HG02938 (cell line): ENCODE data around the gene HEATR3.
"Not testable (repeated sequence)": the region's sequence is repeated elsewhere in the genome, so short reads cannot be mapped to it uniquely, and the experiment has no call there.

Source experiments
- ATAC-seq: cut with Tn5 transposase; IDR thresholded peaks from one replicate; pipeline ENCODE4 v1.9.1; 2021; ENCODE audit warnings: mild to moderate bottlenecking, moderate library complexity; ENCODE audit not compliant: unreplicated experiment

The HEATR3 gene

DNA sequence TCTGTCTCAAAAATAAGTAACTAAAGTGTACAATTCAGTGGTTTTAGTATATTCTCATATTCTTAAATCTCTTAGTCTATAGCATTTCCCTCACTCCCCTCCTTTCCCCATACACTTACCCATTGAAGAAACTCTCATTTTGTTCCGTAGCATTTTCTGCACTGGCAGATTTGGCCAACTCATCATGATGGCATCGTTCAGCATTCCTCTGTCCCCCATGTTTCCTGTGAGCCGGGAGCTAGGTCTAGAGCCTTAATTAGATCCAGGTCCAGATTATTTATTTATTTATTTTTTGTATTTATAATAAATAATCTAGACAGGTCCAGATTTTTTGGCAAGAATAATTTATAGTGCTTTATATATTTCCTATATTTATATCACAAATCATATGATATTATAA lies 31.0 kb downstream of the HEATR3 start:
- ATAC-seq, result no peak

DNA sequence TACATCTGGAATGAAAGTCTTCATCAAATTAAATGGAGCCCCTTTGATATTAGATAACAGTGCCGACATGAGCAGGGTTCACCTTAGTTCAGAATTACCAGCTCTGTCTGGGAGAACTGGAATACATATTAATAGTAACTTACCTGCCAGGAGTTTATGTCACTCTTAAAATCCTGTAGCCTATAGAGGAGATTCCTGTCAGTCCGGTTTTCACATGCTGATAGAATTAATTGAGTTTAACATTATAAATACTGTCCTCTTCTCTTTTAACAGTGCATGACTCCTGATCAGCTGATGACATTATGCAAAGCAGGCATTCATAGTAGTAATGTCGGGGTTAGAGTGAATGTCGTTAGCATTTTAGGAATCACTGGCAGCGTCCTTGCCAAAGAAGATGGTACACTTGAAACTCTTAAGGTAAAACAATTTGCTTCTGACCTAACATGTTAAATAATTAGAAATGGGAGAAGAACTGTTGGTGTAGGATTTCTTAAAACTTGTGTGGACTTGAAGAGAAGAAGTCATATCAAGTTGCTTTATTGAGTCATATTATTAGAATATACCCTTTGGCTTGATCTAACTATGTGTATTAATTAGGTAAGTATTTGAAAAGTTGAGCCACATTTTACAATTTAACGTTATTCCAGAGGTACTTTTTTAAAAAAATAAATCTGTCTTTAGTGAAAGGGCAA lies 34.3 kb downstream of the HEATR3 start:
- no peak for ATAC-seq

DNA sequence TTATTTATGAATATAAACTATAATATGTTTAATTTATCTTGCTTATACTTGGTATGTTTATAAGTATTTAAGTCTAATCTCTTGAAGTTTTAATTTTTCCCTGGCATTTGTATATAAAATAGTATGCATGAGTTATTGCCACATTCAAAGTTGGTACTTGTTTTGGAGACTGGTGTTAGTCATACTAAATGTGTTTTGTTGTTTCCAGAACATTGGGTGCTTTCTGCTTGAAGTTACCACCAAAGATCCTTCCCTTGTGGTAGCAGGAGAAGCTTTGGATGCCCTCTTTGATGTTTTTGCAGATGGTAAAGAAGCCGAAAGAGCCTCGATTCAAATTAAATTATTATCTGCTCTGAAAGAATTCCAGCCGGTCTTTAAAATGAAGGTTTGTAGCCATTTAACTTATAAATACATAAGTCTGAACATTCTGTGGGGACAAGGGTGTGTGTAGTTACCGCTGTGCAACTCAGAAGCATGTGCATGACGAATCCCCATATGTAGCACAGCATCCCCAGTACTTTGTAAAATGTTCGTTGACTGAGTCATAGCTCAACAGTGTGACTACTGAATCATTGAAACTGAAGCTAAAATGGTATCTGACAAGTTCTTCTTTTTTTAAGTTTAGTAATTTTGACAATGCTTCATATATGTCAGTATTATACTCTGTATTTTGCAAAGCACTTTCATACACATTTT lies 36.4 kb downstream of the HEATR3 start:
- peak; percentile 73 for ATAC-seq

DNA sequence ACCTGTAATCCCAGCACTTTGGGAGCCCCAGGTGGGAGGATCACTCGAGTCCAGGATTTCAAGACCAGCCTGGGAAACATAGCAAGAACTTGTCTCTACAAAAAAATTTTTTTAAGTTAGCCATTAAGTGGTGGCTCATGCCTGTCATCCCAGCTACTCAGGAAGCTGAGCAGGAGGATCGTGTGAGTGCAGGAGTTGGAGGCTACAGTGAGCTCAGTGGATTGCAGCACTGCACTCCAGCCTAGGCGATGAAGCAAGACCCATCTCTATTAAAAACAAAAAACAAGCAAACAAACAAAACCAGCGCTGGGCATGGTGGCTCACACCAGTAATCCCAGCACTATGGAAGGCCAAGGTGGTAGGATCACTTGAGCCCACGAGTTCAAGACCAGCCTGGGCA lies 38.0 kb downstream of the HEATR3 start:
- no peak for ATAC-seq

DNA sequence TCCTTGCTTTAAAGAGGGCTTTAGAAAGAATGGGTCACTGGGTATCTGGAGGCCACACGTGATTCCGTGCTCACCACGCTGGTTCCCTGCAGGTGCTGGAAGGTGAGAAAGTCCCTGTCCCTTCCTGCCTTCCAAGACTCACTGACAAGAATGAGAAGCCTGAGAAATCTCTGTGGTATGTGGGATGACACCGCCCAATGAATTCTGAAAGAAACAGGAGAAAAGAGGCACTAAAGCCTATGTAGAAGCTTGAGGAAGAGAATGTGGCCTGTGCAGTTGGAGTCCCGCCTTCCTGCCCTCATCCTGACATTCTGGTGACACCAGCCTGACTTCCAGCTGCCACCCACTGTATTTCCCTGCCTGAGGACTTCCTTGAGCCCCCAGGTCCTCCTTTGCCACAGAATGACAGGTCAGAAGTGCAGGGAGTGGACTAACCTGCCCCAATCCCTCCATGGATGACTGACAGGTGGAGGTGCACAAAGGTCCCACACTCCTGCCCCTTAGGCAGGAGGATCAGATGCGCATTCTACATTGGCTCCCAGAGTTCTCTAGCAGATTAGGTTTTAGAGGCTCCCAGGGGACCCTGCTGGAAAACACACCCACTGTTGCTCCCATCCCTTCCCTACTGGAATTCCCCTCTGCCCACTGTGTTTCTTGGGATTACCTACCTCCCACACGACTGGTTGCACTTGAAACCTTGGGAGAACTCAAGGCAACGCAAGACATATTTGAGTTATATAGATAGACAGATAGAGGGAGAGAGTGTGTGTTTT lies 48.8 kb downstream of the HEATR3 start:
- ATAC-seq, result no peak

DNA sequence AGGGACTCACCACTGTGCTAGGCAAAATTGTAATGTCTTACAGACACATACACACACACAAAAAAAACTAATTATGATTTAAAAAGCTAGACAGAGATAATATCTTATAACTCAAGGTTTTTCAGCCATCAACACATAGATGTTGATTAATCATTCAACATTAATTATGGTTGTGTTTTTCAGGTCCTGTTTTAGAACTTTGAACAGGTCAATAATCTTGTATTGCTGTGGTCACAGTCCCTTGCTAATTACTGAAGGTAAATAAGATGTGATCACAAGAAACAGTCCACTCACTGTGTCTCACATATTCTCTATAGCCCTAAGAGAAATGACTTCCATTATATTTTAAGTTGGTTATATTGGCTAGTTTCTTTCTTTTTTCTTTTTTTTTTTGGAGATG lies 54.9 kb downstream of the HEATR3 start:
- no peak for ATAC-seq

DNA sequence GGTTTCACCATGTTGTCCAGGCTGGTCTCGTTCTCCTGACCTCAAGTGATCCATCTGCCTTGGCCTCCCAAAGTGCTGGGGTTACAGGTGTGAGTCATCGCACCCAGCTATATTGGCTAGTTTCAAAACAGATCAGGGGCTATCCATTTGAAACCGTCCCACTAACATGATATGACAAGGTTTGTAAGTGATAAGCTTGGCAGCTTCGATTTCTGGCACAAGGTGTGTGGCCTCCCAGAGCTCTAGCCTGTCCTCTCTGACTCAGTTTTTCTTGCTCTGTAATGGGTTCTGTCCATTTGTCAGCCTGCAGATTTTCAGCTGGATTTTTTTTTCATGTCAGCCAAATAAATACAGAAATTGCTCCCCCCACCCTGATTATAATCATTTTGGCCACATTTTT lies 55.5 kb downstream of the HEATR3 start:
- ATAC-seq, result peak; percentile 65

DNA sequence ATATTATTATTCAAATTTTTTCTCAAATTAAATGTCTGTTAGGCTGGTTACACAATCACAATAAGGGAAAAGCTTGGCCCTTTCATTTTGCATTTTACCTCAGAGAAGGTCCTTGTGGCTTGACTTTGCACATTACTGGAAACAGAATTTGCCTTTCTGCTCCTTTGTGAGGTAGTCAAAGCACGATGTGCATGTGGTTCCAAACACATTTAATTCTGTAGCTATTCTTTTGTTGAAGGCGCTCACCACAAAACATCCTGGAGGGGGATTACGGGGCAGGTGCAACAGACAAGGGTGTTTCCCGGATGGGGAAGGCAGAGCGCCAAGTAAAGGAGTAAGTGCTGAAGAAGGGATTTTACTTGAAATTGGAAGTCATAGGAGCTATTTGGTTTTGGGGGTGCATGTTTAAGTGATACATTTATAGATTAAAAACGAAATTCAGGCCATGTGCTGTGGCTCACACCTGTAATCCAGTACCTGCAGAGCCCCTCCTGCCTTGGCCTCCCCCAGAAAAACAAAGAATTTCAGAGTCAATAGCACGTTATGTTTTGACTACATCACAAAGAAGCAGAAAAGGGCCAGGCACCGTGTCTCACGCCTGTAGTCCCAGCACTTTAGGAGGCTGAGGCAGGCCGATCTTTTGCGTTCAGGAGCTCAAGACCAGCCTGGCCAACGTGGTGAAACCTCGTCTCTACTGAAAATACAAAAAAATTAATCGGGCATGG lies 56.1 kb downstream of the HEATR3 start:
- peak; percentile 60 for ATAC-seq

DNA sequence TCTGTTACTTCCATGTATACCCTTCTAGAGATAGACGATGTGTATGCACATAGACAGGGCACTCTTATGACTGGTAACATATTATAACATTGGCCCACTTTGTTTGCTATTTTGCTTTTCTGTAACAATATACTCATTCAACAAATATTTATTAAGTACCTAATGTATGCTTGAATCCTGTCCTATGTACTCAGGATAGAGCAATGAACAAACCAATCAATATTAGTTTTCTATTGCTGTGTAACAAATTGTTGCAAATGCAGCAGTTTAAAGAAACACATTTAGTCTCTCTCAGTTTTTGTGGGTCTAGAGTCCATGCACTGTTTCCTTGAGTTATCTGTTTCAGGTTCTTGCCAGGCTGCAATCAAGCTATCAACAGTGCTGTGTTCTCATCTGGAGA lies 57.6 kb downstream of the HEATR3 start:
- ATAC-seq, result no peak

DNA sequence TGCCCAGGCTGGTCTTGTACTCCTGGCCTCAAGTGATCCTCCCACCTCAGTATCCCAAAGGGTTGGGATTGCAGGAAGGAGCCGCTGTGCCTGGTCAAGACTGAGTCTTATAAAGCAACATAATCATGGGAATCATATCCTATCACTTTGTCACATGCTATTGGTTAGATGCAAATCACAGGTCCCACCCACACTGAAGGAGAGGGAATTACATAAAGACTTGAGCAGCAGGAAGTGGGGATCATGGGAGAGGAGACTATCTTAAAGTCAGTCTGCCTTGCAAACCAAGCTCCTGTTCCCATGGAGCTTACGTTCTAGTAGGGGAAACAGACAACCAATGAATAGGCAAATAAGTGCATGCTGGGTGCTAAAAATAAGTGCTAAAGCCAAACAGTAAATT lies 59.0 kb downstream of the HEATR3 start:
- ATAC-seq, result no peak

DNA sequence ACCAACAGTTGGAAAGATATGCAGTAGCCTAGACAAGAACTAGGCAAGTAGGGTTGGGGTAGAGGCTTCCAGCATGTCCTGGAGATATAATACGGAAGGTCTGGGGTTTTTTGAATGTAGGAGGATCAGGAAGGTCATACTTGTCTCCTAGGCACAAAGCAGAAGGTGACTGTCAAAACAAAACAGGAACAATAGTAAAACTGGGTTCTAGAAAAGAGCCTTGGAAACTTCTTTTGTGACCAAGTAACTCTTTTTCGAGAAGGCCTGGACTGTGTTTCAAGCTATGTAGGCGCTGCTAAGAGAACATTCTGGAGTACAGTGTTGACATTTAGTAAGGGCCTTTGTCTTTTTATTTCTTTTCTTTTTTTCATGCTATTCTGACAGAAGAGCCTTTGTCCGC lies 60.4 kb downstream of the HEATR3 start:
- no peak for ATAC-seq

DNA sequence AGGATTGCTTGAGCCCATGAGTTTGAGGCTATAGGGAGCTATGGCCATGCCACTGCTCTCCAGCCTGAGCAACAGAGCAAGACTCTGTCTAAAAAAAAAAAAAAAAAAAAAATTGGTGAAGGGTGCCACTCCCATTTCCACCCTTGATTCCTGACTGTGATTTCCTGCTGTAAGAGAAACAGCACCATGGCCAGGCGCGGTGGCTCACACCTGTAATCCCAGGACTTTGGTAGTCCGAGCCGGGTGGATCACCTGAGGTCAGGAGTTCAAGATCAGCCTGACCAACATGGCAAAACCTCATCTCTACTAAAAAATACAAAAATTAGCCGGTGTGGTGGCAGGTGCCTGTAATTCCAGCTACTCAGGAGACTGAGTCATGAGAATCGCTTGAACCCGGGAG lies 66.8 kb downstream of the HEATR3 start:
- ATAC-seq, result not testable (repeated sequence)

DNA sequence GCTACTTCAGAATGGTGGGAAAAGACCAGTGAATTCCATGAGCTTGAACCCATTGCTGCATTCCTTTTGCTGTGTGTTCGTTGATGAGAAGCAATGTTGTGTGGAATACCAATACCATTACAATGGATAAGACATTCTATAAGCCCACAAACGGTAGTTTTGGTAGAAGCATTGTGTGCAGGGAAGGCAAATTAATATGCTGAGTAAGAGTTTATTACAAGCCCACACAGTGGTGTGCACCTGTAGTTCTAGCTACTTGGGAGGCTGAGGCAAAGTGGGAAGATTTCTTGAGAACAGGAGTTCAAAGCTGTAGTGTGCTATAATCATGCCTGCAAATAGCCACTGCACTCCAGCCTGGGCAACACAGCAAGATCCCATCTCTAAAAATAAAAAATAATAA lies 67.4 kb downstream of the HEATR3 start:
- no peak for ATAC-seq

DNA sequence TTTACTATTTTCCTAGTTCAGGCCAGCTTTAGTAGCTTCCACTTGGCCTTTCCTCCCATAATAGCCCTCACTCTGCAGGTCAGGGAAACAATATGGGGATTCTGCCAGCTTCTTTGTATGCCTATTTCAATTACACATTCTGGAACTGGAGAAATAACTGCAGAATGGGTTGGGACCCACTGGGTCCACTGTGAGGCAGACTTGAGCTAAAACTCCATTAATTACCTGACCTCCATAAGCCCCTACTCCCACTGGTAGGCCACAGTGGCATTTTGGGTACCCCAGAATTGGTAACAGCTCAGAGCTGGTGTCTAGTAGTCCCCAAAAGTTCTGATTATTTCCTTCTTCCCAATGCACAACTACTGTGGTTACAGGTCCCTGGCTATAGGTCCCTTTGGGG lies 70.6 kb downstream of the HEATR3 start:
- ATAC-seq, result no peak

DNA sequence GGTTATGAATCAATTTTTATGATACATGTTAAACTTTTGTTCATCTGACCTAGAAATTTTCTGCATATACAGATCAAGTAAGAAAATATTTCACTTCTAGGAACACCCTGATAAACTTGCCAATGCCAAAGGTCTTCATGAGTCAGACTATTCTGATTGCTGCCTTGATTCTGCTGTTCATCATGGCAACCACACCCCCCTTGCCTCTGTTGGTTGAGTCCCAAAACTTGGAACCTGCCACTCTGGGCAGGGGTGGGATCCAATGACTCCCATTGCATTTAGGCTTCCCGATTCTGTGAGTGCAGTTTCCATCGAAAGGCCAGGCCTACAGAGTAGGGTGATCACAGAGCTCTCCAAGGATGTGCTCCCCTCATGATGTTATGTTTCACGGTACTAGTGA lies 71.5 kb downstream of the HEATR3 start:
- ATAC-seq, result no peak

DNA sequence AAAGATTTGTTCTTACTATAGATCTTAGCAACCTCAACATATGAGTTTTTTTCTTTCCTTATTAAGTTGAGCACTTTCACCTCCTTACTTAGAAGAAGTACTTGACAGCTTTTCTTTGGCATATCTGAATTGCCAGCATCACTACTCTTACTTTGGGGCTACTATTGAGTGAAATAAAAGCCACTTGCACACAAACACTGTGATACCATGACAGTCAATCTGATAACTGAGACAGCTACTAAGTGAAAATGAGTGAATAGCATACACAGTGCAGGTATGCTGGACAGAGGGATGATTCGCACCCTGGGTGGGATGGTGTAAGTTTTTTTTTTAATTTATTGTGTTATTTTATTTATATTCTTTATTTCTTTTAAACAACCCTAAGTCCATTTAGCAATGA lies 73.8 kb downstream of the HEATR3 start:
- no peak for ATAC-seq

DNA sequence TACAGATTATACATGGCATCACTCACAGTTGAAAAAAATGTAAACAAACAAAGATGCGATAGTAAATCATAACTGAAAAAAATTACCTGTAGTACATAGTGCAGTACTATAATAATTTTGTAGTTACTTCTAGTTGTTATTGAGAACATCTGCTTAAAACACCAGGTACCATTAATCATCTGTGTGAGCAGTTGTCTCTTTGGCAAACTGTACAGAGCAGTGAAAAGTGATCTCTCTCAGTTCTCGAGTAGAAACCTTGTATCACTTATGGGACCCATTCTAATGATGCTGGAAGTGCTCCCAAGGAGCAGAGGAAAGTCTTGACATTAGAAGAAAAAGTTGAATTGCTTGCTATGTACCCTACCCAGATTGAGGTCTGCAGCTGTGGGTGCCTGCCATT lies 78.4 kb downstream of the HEATR3 start:
- no peak for ATAC-seq

DNA sequence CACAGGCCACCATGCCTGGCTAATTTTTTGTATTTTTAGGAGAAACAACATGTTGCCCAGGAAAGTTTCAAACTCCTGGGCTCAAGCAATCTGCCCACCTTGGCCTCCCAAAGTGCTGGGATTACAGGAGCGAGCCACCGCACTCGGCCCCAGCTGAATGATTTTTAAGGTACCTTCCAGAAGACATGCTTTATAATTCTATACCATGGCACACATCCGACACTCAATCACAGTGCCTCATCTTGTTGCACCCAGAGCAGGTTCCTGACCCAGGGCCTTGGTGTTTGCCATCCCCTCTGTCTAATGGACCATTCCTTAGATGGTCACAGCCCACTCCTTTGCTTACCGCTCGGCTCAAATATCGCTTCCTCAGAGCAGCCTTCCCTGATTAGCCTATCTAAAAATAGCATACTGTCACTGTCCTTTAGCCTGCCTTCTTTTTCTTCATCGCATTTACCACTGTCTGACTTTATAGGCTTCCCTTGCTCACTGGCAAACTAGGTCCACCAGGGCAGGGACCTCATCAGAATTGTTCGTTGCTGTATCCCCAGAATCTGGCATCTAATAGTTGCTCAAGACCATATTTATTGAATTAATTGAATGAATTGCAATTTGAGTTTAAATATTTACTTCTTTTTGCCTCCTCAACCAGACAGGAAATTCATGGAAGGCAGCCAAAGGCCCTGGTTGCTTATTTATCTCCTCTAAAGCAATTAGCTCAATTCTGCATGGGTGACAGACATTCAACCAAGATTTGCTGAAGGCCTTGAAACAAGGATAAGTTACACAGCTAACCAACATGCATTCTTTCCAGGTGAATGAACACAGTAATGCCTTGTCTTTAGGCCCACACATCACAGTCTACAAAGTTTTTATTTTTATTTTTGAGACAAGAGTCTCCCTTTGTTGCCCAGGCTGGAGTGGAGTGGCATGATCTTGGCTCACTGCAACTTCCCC lies 81.0 kb downstream of the HEATR3 start:
- no peak for ATAC-seq

DNA sequence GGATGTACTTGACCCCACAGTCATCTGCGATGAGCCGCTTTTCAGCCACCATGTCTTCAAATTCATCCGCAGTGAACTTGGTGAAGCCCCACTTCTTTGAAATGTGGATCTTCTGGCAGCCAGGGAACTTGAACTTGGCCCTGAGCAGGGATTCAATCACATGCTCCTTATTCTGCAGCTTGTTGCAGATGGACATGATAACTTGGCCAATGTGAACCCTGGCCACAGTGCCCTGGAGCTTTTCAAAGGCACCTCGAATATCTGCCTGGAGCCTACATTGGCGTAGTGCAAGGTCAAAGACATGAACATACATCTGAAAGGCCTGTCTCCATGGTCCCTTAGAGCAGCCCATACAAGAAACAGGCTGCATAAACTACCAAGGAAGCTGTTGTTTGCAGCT lies 85.6 kb downstream of the HEATR3 start:
- no peak for ATAC-seq

DNA sequence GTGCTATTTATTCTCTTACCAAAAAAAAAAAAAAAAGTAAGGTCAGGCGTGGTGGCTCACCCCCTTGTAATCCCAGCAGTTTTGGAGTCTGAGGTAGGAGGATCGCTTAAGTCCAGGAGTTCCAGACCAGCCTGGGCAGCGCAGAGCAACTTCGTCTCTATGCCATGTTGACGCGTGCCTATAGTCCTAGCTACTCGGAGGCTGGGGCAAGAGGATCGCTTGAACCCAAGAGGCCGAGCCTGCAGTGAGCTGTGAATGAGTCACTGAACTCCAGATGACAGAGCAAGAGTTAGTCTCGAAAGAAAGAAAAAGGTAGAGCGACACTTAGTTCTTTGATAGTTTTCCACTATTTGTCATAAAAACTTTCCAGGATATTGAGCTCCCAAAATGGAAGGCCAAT lies 86.0 kb downstream of the HEATR3 start:
- no peak for ATAC-seq
